Measurements from ENCODE around the gene KRTAP29-1.

GRCh38 chr17:41315814-41316445, 13.3 kb upstream of the KRTAP29-1 start:
- TF ChIP-seq POLR2A (IDR thresholded peaks at IDR 0.05; ENCODE audit: low read depth, low read length) = no peak
- no peak for TF ChIP-seq POLR2AphosphoS5 (IDR thresholded peaks at IDR 0.05; ENCODE audit: low read depth, low read length)
- TF ChIP-seq TAF1 (IDR thresholded peaks at IDR 0.05; ENCODE audit: borderline replicate concordance, low read depth, low read length) = no peak

Measured in GM12892 (cell line).